Pancreas (tissue), 10 donors: ENCODE data around the gene SLC38A1. TPM values are rescaled to one million over a fixed set of nuclear protein-coding genes. Genes with fewer than 3 reads are reported as not detected.

Experiments
- ATAC-seq, 4 donors: fragments of 200-7000 bp; cut with Tn5 transposase; one replicate each; pipeline versions ENCODE4 v1.8.0 to v1.9.1; 2020; ENCODE audit warnings: mild to moderate bottlenecking in 4 of 4, moderate library complexity in 4 of 4
- DNase-seq, 6 donors: peaks; one replicate each; pipeline ENCODE4 v3.0.0-alpha.2; 2020
- FAIRE-seq: peaks from 2 replicates; lab custom pipeline; 2012; peaks lifted over from hg19 to GRCh38; lab: Jason Lieb, UNC
- H3K27ac ChIP-seq, 4 donors: fragments of 200-600 bp; sonication (generic); 1 replicate in 3 of 4; 2 replicates in 1 of 4; pipeline versions ENCODE4 v1.5.0 to v1.8.0; 2020
- H3K27me3 ChIP-seq, 4 donors: fragments of 200-600 bp; one replicate each; pipeline ENCODE4 v1.8.0; 2021
- H3K36me3 ChIP-seq, 3 donors: fragments of 200-600 bp; sonication (generic) in 1 of 3; one replicate each; pipeline versions ENCODE4 v1.5.0 to v1.8.0; 2020 to 2021
- H3K4me1 ChIP-seq, 3 donors: fragments of 200-600 bp; one replicate each; pipeline ENCODE4 v1.8.0; 2021
- H3K4me3 ChIP-seq, 4 donors: fragments of 200-600 bp; sonication (generic) in 2 of 4; one replicate each; pipeline versions ENCODE4 v1.5.0 to v1.8.0; 2020 to 2021
- H3K9me3 ChIP-seq, 4 donors: fragments of 200-600 bp; one replicate each; pipeline ENCODE4 v1.8.0; 2021
- CTCF ChIP-seq, 4 donors: fragments of 200-600 bp; sonication (generic) in 3 of 4; IDR thresholded peaks; one replicate each; pipeline versions ENCODE4 v1.5.0 to v1.8.0; 2021; ENCODE audit warnings: antibody characterized with exemption in 4 of 4
- WGBS, 2 donors: extraction: QIAGEN DNeasy Blood & Tissue Kit; methylation state at CpG; one replicate each; pipeline ENCODE4 v1.1.7; 2013; 5-methylcytosine and 5-hydroxymethylcytosine counted together
- intact Hi-C, 3 donors: fragments of 100-400 bp; cut with DNase I; formaldehyde crosslinking; loops; one replicate each; pipeline versions ENCODE4 v1.11.1 to v1.14.2; 2022
- polyA plus RNA-seq, 2 donors: library from polyadenylated mRNA; stranded (reverse); fragments of 200-250 nt; gene quantifications; one replicate each; pipeline ENCODE4 v1.2.3, GENCODE V29; 2013
- total RNA-seq, 6 donors: library from RNA; stranded (reverse); fragmentation: NEBNext Ultra II Directional in 4 of 6; extraction: Animal tissue kit (Norgen Biotek cat#: 25700) in 4 of 6; gene quantifications; one replicate each; pipeline versions ENCODE4 v1.2.1 to v1.2.4, GENCODE V29; 2021 to 2023
- donor health status: healthy with polysubstance abuse.
- donor health status: DM: no; HTN: no; CAD: no; lungs with moderate emphysema.
- donor health status: DM: no; HTN: no; CAD: no.
- donor health status: control.
- donor health status: control.
- donor health status: Bipolar disorder and iron deficiency.
- donor health status: DM: yes; HTN: yes; CAD: no.
- donor health status: DM: no; HTN: no; CAD: no.
- donor health status: DM: no; HTN: no; CAD: no.
- donor health status: DM: yes; HTN: yes; CAD: no.

Gene SLC38A1
- total and polyA plus RNA-seq, 8 donors, result 5.7 to 78.8 (median 24.3) TPM

DNA sequence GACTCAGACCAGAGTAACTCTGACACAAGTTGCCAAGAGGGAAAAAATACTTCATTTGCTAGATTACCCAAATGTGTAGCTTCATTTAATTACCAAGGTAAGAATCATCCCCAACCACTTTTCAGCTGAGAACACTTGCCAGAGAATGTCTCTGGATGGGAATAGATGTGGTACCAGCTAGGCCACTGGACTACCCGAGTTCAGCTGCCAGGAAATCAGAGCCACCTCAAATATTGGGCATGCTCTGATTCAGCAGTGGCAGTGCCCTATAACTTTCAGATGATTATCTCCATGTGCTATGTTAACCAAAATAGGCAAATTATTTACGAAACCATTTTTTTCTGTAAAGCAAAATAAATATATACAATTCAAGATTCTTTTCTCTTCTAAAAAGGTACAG, 80.7 kb downstream of the SLC38A1 start:
- TF ChIP-seq CTCF (IDR thresholded peaks at IDR 0.05), result no peak
- DNase-seq (no peak), FAIRE-seq (no peak), ATAC-seq (no peak)
- Histone ChIP-seq H3K4me3 (no peak overlapping the region), H3K36me3 (no peaks in the 10 kb centered on the region), H3K27me3 (no peaks in the 10 kb centered on the region), H3K27ac (no peak overlapping the region), H3K4me1 (peaks cover 0 to 12% (median 7%) of the 10 kb centered on the region in 3 donors), H3K9me3 (no peaks in the 10 kb centered on the region)
- intact Hi-C loops, result no loop called here
- 87 to 89% methylated on average over 2 of the region's 2 CpGs for WGBS, 2 donors

GRCh38 chr12:46187023-46187422, 81.8 kb downstream of the SLC38A1 start:
- DNase-seq (peak in 2 of 6 donors; percentile 43 to 44), ATAC-seq (peak in 3 of 4 donors; percentile 69 to 87 (median 73))

DNA sequence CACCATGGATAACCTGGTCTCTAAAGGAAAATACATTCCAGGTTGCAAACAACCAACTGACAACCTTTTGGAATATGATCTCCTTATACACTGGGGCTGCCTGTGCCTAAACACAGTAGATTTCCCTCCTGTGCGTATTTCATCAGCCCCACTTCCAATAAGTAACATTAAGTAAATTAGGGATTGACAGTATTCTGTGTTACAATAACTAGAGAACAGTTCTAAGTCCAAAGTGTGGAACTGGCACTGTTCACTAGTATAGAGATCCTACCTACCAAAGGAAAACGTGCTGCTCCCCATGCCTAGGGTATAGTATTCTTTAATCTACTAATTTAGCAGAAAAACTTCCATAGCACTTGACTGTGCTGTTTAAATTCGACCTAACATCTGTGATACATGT, 82.8 kb downstream of the SLC38A1 start:
- Histone ChIP-seq H3K27me3 (no peaks in the 10 kb centered on the region), H3K4me1 (peaks cover 0 to 12% (median 7%) of the 10 kb centered on the region in 3 donors), H3K27ac (no peak overlapping the region), H3K9me3 (no peaks in the 10 kb centered on the region), H3K4me3 (no peak overlapping the region), H3K36me3 (no peaks in the 10 kb centered on the region)
- TF ChIP-seq CTCF (IDR thresholded peaks at IDR 0.05), result no peak
- DNase-seq (no peak), FAIRE-seq (no peak), ATAC-seq (no peak)
- 88 to 93% methylated on average over 3 of the region's 3 CpGs for WGBS, 2 donors
- intact Hi-C loops, result no loop called here

More at GRCh38 chr12:46187023-46187422, 81.8 kb downstream of the SLC38A1 start:
- no peak for TF ChIP-seq CTCF (IDR thresholded peaks at IDR 0.05)
- Histone ChIP-seq H3K4me3 (no peak overlapping the region), H3K27ac (peak overlapping the region in 1 of 4 donors; percentile 41), H3K27me3 (no peaks in the 10 kb centered on the region), H3K36me3 (no peaks in the 10 kb centered on the region), H3K4me1 (peaks cover 0 to 12% (median 7%) of the 10 kb centered on the region in 3 donors), H3K9me3 (no peaks in the 10 kb centered on the region)
- 46 to 47% methylated on average over 3 of the region's 3 CpGs for WGBS, 2 donors
- intact Hi-C loops, result no loop called here
- no peak for FAIRE-seq

GRCh38 chr12:46185686-46186085, 83.2 kb downstream of the SLC38A1 start:
- peaks cover 0 to 12% (median 7%) of the 10 kb centered on the region in 3 donors for H3K4me1 ChIP-seq
- no peak for DNase-seq
- no peak for TF ChIP-seq CTCF (IDR thresholded peaks at IDR 0.05)
- no peaks in the 10 kb centered on the region for H3K27me3 ChIP-seq
- 95 to 96% methylated on average over 3 of the region's 3 CpGs for WGBS, 2 donors
- intact Hi-C loops, result no loop called here
- H3K27ac ChIP-seq, result no peak overlapping the region
- H3K4me3 ChIP-seq, result no peak overlapping the region
- no peaks in the 10 kb centered on the region for H3K36me3 ChIP-seq
- FAIRE-seq, result no peak
- no peaks in the 10 kb centered on the region for H3K9me3 ChIP-seq
- no peak for ATAC-seq

DNA sequence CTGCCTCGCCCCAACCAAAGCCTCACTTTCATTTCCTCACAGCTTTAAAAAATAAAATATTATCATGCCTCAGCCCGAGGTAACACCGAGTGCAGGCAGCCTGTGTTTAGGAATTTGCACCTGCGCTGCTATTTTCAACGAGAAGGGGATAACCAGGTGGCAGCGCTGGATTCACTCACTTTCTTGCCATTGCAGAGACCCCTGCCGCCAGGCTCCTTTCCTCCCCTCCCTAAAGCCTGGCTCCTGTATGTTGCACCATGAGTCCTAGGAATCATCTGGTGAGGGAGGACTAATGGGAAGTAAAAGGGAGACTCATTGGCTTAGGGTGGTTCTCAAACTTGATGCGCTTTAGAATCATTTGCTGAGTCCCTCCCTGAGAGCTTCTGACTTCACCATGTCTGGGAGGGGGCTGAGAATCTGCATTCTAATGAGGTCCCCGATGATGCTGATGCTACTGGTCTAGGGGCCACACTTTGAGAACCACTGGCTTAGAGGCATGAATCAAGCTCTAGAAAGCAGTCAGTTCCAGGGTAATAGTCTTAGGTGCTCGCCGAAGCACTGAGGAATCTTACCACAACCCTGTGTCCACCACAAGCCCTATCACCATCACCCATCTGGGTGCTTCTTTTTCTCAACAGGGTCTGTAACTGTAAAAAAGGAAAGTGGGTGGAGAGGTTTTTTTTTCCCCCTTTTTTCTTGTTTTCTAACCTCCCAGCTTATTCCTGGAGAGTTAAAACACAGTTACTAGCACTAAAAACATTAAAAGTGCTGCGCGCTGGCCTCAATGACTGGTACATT, 83.8 kb downstream of the SLC38A1 start:
- no peak for ATAC-seq
- no peak for TF ChIP-seq CTCF (IDR thresholded peaks at IDR 0.05)
- WGBS, 2 donors, result 96 to 97% methylated on average over 13 of the region's 13 CpGs
- no peaks in the 10 kb centered on the region for H3K9me3 ChIP-seq
- FAIRE-seq, result no peak
- no peak overlapping the region for H3K27ac ChIP-seq
- intact Hi-C loops, result no loop called here
- no peak overlapping the region for H3K4me3 ChIP-seq
- no peaks in the 10 kb centered on the region for H3K36me3 ChIP-seq
- no peaks in the 10 kb centered on the region for H3K27me3 ChIP-seq
- peaks cover 0 to 12% (median 7%) of the 10 kb centered on the region in 3 donors for H3K4me1 ChIP-seq
- no peak for DNase-seq
